GM12875 (cell line): ENCODE data around the gene SAT2.

Experiments
- H3K4me3 ChIP-seq: one replicate; pipeline ENCODE4 v1.5.1; 2011; ENCODE audit warnings: low read depth, low read length, control low read depth
- CTCF ChIP-seq: IDR thresholded peaks from 2 replicates; pipeline ENCODE4 v1.5.1; 2011; ENCODE audit warnings: low read depth, mild to moderate bottlenecking, control low read depth, inconsistent platforms, low read length, moderate library complexity, borderline replicate concordance; ENCODE audit not compliant: insufficient read depth

The SAT2 gene

GRCh38 chr17:7627250-7628121 is at the start of gene SAT2:
Gene SAT2, minus strand, starts transcription at chr17:7627821. Its CDS starts 186 bp downstream, at chr17:7627635.
- H3K4me3 ChIP-seq = peak within 1 kb of the TSS; percentile 66
- TF ChIP-seq CTCF = no peak

GRCh38 chr17:7676533-7676932 is 48.9 kb upstream of the SAT2 start:
- no peak overlapping the region for H3K4me3 ChIP-seq
- TF ChIP-seq CTCF = no peak

GRCh38 chr17:7674934-7675333 is 47.3 kb upstream of the SAT2 start:
- no peak for TF ChIP-seq CTCF
- H3K4me3 ChIP-seq = no peak overlapping the region

- TF ChIP-seq CTCF = peak; percentile 49; the same call in 1 of the 2 replicates
- H3K4me3 ChIP-seq = no peak overlapping the region
These were observed 45.6 kb upstream of the SAT2 start for GRCh38 chr17:7673239-7673638.

GRCh38 chr17:7668482-7668881 is 40.9 kb upstream of the SAT2 start:
- TF ChIP-seq CTCF = no peak

GRCh38 chr17:7667656-7668406 is 40.2 kb upstream of the SAT2 start:
- TF ChIP-seq CTCF = no peak
- no peak overlapping the region for H3K4me3 ChIP-seq

More at GRCh38 chr17:7668482-7668881, 40.9 kb upstream of the SAT2 start:
- H3K4me3 ChIP-seq = no peak overlapping the region
